Skeletal muscle tissue (tissue), 4 donors: ENCODE data around the gene LPCAT1. TPM values are rescaled to one million over a fixed set of nuclear protein-coding genes. Genes with fewer than 3 reads are reported as not detected.
"Not testable (repeated sequence)": the region's sequence is repeated elsewhere in the genome, so short reads cannot be mapped to it uniquely, and the experiment has no call there.

Experiments used
- H3K27ac ChIP-seq: one replicate; pipeline ENCODE4 v1.7.0; 2013; ENCODE audit warnings: mild to moderate bottlenecking, low read depth, low read length, inconsistent platforms
- H3K27me3 ChIP-seq, 3 donors: one replicate each; pipeline ENCODE4 v1.7.0; 2013; ENCODE audit warnings: low read length in 3 of 3; ENCODE audit not compliant: control insufficient read depth in 3 of 3, insufficient read depth in 3 of 3
- H3K36me3 ChIP-seq, 3 donors: one replicate each; pipeline ENCODE4 v1.7.0; 2013; ENCODE audit warnings: low read length in 3 of 3; ENCODE audit not compliant: control insufficient read depth in 3 of 3, insufficient read depth in 3 of 3
- H3K4me1 ChIP-seq, 3 donors: one replicate each; pipeline ENCODE4 v1.7.0; 2013; ENCODE audit warnings: low read length in 3 of 3, mild to moderate bottlenecking in 3 of 3; ENCODE audit not compliant: control insufficient read depth in 3 of 3, insufficient read depth in 3 of 3
- H3K4me3 ChIP-seq, 3 donors: one replicate each; pipeline ENCODE4 v1.7.0; 2013; ENCODE audit warnings: low read length in 3 of 3
- H3K9ac ChIP-seq, 3 donors: one replicate each; pipeline ENCODE4 v1.7.0; 2013; ENCODE audit warnings: low read length in 3 of 3, mild to moderate bottlenecking in 3 of 3, moderate library complexity in 2 of 3, low read depth in 1 of 3
- H3K9me3 ChIP-seq, 3 donors: one replicate each; pipeline ENCODE4 v1.7.0; 2013; ENCODE audit warnings: low read length in 3 of 3; ENCODE audit not compliant: control insufficient read depth in 3 of 3
- total RNA-seq: library from RNA; depleted of rRNA; stranded (reverse); fragments of >200 nt; gene quantifications from one replicate; pipeline ENCODE4 v1.2.3, GENCODE V29; 2014
- donor health status: Osteomylitis.

LPCAT1 gene
- total RNA-seq, 1 donor from 2014 or later = 35.5 TPM

- H3K4me1 ChIP-seq = peaks cover 0 to 7% (median 0%) of the 10 kb centered on the region in 3 donors
- no peak overlapping the region for H3K9ac ChIP-seq
- H3K36me3 ChIP-seq = peaks cover 2 to 8% (median 5%) of the 10 kb centered on the region in 3 donors
- H3K27ac ChIP-seq = no peak overlapping the region
- H3K9me3 ChIP-seq = no peaks in the 10 kb centered on the region
- no peak overlapping the region for H3K4me3 ChIP-seq
- no peaks in the 10 kb centered on the region for H3K27me3 ChIP-seq
These were observed 7.7 kb downstream of the LPCAT1 start for GRCh38 chr5:1515921-1516571.

GRCh38 chr5:1515311-1515920 is 8.3 kb downstream of the LPCAT1 start:
- no peak overlapping the region for H3K9ac ChIP-seq
- H3K4me3 ChIP-seq = no peak overlapping the region
- H3K4me1 ChIP-seq = peaks cover 0 to 7% (median 0%) of the 10 kb centered on the region in 3 donors
- peaks cover 2 to 9% (median 8%) of the 10 kb centered on the region in 3 donors for H3K36me3 ChIP-seq
- no peaks in the 10 kb centered on the region for H3K9me3 ChIP-seq
- no peaks in the 10 kb centered on the region for H3K27me3 ChIP-seq
- H3K27ac ChIP-seq = no peak overlapping the region

- H3K27me3 ChIP-seq, H3K9ac ChIP-seq, H3K9me3 ChIP-seq, H3K4me3 ChIP-seq, H3K4me1 ChIP-seq, H3K27ac ChIP-seq, H3K36me3 ChIP-seq: not testable (repeated sequence)
These were observed 8.9 kb downstream of the LPCAT1 start for GRCh38 chr5:1514819-1515310.

GRCh38 chr5:1514027-1514818 is 9.5 kb downstream of the LPCAT1 start:
- Histone ChIP-seq H3K9me3 (no peaks in the 10 kb centered on the region), H3K27me3 (no peaks in the 10 kb centered on the region), H3K4me1 (peaks cover 0 to 7% (median 0%) of the 10 kb centered on the region in 3 donors), H3K27ac (no peak overlapping the region), H3K9ac (no peak overlapping the region), H3K36me3 (peaks cover 0 to 8% (median 4%) of the 10 kb centered on the region in 3 donors), H3K4me3 (no peak overlapping the region)

- Histone ChIP-seq H3K9me3 (no peaks in the 10 kb centered on the region), H3K36me3 (peaks cover 2 to 8% (median 4%) of the 10 kb centered on the region in 3 donors), H3K27me3 (no peaks in the 10 kb centered on the region), H3K27ac (no peak overlapping the region), H3K9ac (no peak overlapping the region), H3K4me3 (no peak overlapping the region), H3K4me1 (peaks cover 0 to 7% (median 0%) of the 10 kb centered on the region in 3 donors)
These were observed 10.3 kb downstream of the LPCAT1 start for GRCh38 chr5:1513326-1514026.

- H3K27ac ChIP-seq = no peak overlapping the region
- H3K9ac ChIP-seq = no peak overlapping the region
- peaks cover 2 to 8% (median 4%) of the 10 kb centered on the region in 3 donors for H3K36me3 ChIP-seq
- peaks cover 0 to 7% (median 0%) of the 10 kb centered on the region in 3 donors for H3K4me1 ChIP-seq
- no peaks in the 10 kb centered on the region for H3K27me3 ChIP-seq
- no peaks in the 10 kb centered on the region for H3K9me3 ChIP-seq
- no peak overlapping the region for H3K4me3 ChIP-seq
These were observed 11.0 kb downstream of the LPCAT1 start for GRCh38 chr5:1512541-1513291.

- Histone ChIP-seq H3K4me3 (no peak overlapping the region), H3K27ac (no peak overlapping the region), H3K36me3 (peaks cover 2 to 8% (median 4%) of the 10 kb centered on the region in 3 donors), H3K9me3 (no peaks in the 10 kb centered on the region), H3K4me1 (peaks cover 0 to 3% (median 0%) of the 10 kb centered on the region in 3 donors), H3K9ac (no peak overlapping the region), H3K27me3 (no peaks in the 10 kb centered on the region)
These were observed 11.9 kb downstream of the LPCAT1 start for GRCh38 chr5:1511651-1512540.

GRCh38 chr5:1511048-1511447 is 12.7 kb downstream of the LPCAT1 start:
- Histone ChIP-seq H3K4me3 (no peak overlapping the region), H3K9ac (no peak overlapping the region), H3K9me3 (no peaks in the 10 kb centered on the region), H3K4me1 (no peaks in the 10 kb centered on the region), H3K27ac (no peak overlapping the region), H3K36me3 (peaks cover 2 to 8% (median 4%) of the 10 kb centered on the region in 3 donors), H3K27me3 (peaks cover 0 to 2% (median 0%) of the 10 kb centered on the region in 3 donors)
